Dermis microvascular lymphatic vessel endothelial cell (primary cell): Measurements from ENCODE around the gene ATL3. TPM values are rescaled to one million over a fixed set of nuclear protein-coding genes. Genes with fewer than 3 reads are reported as not detected.
"Not testable (repeated sequence)": the region's sequence is repeated elsewhere in the genome, so short reads cannot be mapped to it uniquely, and the experiment has no call there.

ENCODE experiments used
- DNase-seq, 2 donors: peaks; one replicate each; pipeline versions ENCODE4 v3.0.0 to v3.0.0-alpha.2; 2010; ENCODE audit warnings: low read depth in 2 of 2
- total RNA-seq: library from RNA; depleted of rRNA; stranded (reverse); fragments of >200 nt; gene quantifications from 2 replicates; pipeline ENCODE4 v1.2.1, GENCODE V29; 2014

ATL3 gene
- total RNA-seq, 1 donor from 2014 or later = 85.6 TPM

DNA sequence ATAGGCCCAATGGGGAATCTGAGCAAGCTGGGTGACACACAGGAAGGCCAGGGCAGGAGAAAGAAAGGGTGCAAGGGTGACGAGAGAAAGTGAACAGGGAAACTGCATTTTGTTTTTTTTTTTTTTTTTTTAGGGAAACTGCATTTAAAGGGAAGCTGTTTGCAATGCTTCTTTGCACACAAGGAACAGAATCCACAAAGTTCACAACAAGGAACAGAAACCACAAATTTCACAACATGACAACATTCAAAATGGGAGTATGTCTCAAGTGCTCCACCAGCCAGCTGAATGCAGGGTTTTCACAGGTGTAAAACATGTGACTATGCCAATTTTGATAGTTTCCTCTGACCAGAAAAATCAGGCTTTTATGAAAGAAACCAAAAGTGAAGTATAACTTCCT is 50.1 kb downstream of the ATL3 start:
- no peak for DNase-seq

DNA sequence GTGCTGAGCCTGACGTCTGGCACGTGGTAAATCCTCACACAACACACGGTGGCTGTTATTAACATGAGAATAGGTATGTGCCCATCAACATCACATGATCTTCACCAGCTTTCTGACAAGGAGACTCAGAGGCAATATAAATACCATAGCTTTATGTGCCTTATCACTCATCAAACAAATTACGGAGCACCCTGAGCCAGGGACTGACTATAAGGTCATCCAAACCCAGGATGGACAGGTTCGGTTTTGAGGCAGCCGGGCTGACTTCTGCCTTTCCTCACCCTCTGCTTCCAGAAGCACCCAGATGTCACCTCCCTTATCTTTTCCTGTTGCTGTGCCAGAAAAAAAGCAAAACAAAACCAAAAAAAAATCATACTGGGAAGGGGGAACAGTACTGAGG is 51.2 kb downstream of the ATL3 start:
- no peak for DNase-seq

- not testable (repeated sequence) for DNase-seq
Observed at GRCh38 chr11:63617686-63618085, 53.5 kb downstream of the ATL3 start.

- DNase-seq = no peak
Observed at GRCh38 chr11:63616953-63617352, 54.2 kb downstream of the ATL3 start.

GRCh38 chr11:63614136-63614671 is 57.0 kb downstream of the ATL3 start, which contains the start of gene PLAAT3:
Gene PLAAT3, minus strand, starts transcription at chr11:63614433. Its CDS starts 419 bp downstream, at chr11:63614014.
- DNase-seq = peak; percentile 35 to 81

DNA sequence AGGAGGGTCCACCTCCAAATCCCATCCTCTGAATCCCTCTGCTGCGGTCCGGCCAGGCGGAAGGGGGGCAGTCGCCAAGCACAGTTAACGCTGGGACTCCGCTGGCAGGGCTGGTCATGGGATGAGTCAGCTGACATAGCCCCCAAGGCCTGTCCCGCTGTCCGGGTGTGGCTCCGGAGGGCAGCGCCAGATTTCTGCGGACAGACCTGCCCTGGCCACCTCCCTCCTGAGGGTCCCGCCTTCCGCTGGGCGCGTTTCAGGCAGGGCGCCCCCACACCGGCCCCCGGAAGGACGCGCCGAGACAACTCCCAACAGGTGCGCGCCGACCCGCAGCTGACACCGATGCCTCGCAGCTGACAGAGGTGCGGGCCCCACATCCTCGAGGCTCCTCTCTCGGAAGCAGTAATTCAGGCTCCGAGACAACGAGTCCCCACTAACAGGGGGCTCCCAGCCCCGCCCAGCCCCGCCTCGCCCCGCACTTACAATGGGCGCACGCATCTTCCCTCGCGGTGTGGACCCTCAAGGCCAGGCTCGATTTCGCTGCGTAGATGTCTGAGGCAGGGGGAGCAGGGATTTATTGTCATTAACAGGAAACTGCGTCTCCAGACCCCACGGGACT is 57.5 kb downstream of the ATL3 start:
- peak; percentile 55 to 68 for DNase-seq

GRCh38 chr11:63612181-63612580 is 59.0 kb downstream of the ATL3 start:
- no peak for DNase-seq

DNA sequence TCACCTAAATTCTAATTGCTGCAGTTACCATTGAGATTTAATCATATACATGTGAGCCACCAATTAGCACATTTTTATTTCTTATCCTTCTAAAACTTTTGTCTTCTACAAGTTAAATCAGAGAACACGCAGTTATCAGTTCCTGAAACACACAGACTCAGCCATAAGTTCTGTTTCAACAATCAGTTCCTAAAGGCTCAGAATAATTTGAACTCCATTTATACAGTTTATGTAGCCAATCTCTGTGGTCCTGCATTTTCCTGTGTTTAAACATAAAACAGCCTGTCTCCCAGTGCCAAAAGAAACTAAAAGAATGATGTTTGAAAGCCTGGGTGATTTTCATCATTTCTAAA is 59.8 kb downstream of the ATL3 start:
- no peak for DNase-seq

DNA sequence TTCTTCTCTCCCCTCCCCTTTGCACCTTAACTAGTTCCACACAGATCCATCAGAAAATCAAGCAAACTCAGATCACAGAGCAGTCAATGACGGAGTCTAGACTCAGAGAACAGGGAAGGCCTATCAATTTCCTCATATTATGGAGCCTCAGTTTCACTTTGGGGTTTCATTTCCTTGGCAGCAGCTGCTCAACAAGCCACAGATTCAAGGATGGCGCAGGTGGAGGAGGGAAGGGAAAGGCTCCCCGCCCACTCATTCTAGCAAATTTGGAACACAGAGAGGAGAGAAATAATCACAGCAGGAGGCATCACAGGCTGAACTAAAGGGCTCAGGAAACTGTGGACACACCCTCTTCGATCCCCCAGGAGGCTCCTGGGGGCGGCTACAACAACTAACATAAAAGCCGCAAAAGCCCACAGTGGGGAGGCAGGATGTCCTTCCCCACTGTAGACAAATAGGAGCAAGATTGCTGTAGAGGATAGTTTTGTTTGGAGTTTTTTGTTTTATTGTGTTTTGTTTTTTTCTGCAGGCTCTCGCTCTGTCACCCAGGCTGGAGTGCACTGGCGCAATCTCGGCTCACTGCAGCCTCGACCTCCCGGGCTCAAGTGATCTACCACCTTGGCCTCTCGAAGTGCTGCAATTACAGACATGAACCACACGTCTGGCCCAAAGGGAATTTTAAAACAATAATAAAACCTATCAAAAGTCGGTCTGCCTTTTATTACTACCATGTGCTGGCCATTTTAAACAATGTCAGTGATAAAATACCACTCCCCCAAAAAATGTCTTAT is 60.4 kb downstream of the ATL3 start:
- no peak for DNase-seq

DNA sequence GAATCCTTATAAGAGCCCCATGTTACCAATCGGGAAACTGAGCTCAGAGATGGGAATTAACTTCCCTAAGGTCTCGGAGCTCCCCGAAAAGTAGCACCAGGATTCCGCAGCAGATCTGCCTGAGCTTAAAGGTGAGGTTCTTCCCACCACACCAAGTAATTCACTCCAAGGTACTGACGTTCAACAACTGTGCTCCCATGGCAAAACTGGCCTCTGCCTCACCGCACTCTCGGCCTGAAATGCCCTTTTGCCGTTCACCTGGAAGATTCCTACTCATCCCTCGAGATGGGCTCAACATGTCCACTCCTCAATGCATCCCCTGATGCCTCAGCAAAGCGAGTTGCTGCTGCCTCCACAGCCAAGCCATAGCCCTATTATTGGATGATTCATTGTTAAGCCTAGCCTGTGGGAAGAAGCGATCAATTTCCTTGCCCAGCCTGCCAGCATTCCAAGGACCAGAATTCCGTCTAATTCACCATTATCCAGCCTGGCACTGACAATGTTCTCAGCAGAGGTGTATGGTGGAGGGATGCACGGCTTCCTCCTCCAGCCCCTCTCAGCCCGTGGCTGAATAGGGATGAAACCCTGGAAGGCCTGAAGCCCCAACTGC is 61.1 kb downstream of the ATL3 start:
- no peak for DNase-seq

DNA sequence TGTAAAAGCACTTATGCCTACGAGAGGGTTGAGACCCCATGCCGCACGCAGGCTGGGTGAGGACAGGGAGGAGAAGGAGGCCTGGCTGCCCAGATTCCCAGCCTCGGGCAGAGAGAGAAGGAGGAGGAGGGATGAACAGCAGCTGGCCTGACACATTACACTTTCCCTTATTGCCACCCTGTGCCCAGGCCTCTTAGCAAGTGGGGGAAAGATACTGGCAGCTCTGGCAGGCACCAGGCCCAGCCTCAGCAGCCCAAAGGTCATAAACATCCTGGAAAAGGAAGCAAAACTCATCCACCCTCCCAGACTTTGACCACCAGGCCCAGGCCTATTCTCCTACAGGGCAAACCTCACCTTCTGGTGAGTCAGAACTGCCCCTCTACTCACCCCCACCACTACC is 61.6 kb downstream of the ATL3 start:
- peak in 1 of 2 donors; percentile 43 for DNase-seq

DNA sequence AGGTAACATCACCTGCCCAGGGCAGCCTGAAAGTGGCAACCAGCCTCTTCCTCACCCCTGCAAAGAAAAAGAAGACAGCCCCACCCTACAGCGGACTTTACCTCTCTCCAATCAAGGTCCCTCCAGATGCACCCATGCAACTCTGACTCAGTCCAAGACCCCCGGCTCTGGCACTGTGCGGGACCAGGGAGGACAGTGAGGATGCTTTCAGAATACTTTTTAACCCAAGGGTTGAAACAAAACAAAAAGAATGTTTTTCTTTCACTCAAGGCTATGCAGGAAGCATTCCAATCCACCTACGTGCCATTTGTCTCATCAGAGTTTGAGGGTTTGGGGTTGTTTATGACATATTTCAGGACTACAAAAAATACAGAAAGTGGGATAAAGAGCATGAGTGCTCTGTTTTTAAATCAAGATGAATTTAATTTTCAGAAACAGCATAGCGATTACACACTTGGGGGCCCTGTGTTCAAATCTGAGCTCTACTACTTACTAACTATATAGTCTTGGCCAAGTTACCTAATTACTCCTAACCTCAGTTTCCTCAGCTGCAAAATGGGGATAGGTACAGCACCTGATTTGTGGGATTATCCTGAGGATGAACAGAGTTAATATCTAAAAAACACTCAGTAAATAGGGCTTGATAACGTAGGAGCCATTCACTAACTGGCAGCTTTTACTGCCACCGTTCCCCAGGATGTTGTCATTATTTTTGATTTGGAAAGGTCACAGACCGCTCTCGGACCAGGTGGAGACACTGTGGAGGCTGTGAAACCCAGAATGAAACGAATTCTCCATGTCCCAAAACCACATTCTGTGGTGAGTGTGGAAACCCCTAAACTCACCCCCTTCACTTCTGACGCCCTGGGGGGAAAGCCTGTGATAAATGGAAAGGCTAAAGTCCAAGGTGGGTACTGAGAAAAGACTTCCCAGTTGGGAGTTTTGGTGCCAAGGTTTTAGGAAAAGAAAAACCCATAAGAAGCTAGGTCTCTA is 62.5 kb downstream of the ATL3 start:
- DNase-seq = peak in 1 of 2 donors; percentile 43

- DNase-seq = no peak
Observed at GRCh38 chr11:63603180-63603518, 68.0 kb downstream of the ATL3 start.

DNA sequence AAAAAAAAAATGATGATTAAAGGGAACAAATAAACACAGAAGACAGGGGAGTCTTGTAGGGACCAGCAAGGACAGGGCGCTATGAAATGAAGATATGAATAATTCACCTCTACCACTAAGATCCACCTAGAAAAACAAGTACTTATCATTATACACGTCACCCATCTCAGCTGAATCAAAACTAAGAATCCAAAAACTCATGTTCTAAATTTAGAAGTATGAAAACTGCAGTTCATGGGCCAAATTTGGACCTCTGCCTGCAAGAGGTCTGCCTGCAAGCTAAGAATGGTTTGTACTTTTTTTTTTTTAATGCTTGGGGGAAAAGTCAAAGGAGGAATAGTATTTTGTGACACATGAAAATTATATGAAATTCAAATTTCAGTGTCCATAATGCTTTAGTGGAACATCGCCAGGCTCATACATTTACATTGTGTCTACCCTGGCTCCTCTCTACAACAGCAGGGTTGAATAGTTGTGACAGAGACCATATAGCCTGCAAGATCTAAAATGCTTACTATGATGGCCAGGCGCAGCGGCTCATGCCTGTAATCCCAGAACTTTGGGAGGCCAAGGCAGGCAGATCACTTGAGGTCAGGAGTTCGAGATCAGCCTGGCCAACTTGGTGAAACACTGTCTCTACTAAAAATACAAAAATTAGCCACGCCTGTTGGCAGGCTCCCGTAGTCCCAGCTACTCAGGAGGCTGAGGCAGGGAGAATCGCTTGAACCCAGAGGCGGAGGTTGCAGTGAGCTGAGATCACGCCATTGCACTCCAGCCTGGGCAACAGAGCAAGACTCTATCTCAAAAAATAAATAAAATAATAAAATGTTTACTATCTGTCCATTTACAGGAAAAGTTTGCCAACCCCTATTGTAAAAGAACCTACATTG is 68.6 kb downstream of the ATL3 start:
- DNase-seq = not testable (repeated sequence)

GRCh38 chr11:63599211-63600122 is 71.7 kb downstream of the ATL3 start:
- no peak for DNase-seq

DNA sequence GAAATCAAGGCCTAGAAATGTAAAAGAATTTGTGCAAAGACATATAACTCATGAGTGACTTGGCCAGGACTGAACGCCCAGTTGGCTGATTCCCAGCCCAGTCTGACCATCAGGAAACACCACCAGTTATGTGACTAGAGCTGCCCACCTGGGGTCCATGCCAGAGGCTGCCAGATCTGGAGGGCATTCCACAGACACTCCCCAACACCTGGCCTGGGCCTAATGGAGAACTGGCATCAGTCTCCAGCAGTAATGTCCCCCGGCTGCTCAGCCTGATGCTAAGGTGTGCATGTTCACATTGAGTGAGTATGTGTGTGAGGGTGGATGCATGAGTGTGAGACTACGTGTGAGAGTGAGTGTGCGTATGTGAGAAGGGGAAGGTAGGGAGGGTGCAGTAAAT is 72.6 kb downstream of the ATL3 start:
- DNase-seq = no peak

GRCh38 chr11:63595296-63595695 is 75.9 kb downstream of the ATL3 start:
- DNase-seq = no peak

- DNase-seq = no peak
Observed at GRCh38 chr11:63592975-63593395, 78.2 kb downstream of the ATL3 start.
